ENCODE data around the gene PPHLN1.
"Not testable (repeated sequence)": the region's sequence is repeated elsewhere in the genome, so short reads cannot be mapped to it uniquely, and the experiment has no call there.

PPHLN1 gene

DNA sequence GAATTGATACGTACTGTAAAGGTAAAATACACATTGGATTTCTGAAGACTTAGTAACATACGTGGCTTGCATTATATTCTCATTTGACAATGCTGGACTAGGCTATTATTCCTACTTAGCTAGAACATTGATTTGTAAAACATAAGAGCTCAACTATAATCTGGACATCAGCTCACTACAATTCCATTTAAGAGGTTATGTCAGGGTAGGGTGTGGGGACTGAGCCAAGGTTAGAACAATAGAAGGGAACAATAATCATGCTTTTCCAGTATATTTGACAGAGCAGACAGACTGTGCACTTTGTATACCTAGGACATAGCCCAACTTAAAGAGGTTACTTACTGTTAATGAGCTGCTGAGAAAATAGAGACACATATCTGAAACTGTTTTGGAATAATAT lies 10.9 kb upstream of the PPHLN1 start:
- no peak for DNase-seq (ENCODE audit: low read depth)
- TF ChIP-seq, protein P1, sequence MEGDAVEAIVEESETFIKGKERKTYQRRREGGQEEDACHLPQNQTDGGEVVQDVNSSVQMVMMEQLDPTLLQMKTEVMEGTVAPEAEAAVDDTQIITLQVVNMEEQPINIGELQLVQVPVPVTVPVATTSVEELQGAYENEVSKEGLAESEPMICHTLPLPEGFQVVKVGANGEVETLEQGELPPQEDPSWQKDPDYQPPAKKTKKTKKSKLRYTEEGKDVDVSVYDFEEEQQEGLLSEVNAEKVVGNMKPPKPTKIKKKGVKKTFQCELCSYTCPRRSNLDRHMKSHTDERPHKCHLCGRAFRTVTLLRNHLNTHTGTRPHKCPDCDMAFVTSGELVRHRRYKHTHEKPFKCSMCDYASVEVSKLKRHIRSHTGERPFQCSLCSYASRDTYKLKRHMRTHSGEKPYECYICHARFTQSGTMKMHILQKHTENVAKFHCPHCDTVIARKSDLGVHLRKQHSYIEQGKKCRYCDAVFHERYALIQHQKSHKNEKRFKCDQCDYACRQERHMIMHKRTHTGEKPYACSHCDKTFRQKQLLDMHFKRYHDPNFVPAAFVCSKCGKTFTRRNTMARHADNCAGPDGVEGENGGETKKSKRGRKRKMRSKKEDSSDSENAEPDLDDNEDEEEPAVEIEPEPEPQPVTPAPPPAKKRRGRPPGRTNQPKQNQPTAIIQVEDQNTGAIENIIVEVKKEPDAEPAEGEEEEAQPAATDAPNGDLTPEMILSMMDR (conservative IDR thresholded peaks at IDR 0.05; ENCODE audit: control insufficient read depth, insufficient read depth, low read depth, low read length) = no peak
- H3K4me3 ChIP-seq (ENCODE audit: control insufficient read depth, low read depth, low read length) = no peak overlapping the region

DNA sequence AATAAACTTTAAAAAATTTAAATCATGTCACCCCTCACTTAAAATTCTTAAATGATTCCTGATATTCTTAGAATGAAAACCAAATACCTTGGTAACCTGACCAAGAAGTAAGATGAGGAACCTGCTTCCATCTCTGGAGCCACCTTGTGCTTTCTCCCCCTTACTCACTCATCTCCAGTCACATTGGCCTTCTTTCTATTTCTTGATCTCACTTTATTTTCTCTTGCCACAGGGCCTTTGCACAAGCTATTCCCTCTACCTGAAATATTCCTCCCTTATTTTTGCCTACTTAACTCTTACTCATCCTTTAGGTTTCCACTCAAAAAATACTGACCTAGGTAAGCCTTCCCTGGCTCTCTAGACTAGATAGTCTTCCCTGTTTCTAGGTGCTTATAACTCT lies 5.2 kb upstream of the PPHLN1 start:
- no peak overlapping the region for H3K4me3 ChIP-seq (ENCODE audit: control insufficient read depth, low read depth, low read length)
- no peak for DNase-seq (ENCODE audit: low read depth)
- TF ChIP-seq, protein P1 (conservative IDR thresholded peaks at IDR 0.05; ENCODE audit: control insufficient read depth, insufficient read depth, low read depth, low read length) = no peak

GRCh38 chr12:42322567-42322966 lies 3.4 kb upstream of the PPHLN1 start:
- DNase-seq (ENCODE audit: low read depth) = no peak
- no peak overlapping the region for H3K4me3 ChIP-seq (ENCODE audit: control insufficient read depth, low read depth, low read length)
- TF ChIP-seq, protein P1 (conservative IDR thresholded peaks at IDR 0.05; ENCODE audit: control insufficient read depth, insufficient read depth, low read depth, low read length) = no peak

GRCh38 chr12:42323856-42324255 lies 2.1 kb upstream of the PPHLN1 start:
- no peak for DNase-seq (ENCODE audit: low read depth)
- TF ChIP-seq, protein P1 (conservative IDR thresholded peaks at IDR 0.05; ENCODE audit: control insufficient read depth, insufficient read depth, low read depth, low read length) = no peak
- H3K4me3 ChIP-seq (ENCODE audit: control insufficient read depth, low read depth, low read length) = no peak overlapping the region

DNA sequence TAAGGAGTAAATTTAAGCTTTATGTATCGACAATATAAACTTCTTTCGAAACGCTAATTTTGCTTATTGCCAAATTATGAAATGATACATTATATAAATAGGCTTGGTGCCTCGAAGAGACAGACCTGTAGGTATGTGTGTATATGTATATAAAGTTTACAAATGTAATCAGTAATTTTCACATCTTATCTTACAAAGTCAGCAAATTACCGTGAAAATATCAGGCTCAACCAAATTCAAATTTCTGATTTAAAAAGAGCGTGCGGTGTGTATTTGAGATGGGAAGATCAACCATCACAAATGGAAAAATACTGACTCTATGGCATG lies 678 bp upstream of the PPHLN1 start:
- TF ChIP-seq, protein P1 (conservative IDR thresholded peaks at IDR 0.05; ENCODE audit: control insufficient read depth, insufficient read depth, low read depth, low read length) = no peak
- no peak for DNase-seq (ENCODE audit: low read depth)
- H3K4me3 ChIP-seq (ENCODE audit: control insufficient read depth, low read depth, low read length) = peak overlapping the region; percentile 83

- peak overlapping the region; percentile 83 for H3K4me3 ChIP-seq (ENCODE audit: control insufficient read depth, low read depth, low read length)
- TF ChIP-seq, protein P1 (conservative IDR thresholded peaks at IDR 0.05; ENCODE audit: control insufficient read depth, insufficient read depth, low read depth, low read length) = no peak
- peak; percentile 46 for DNase-seq (ENCODE audit: low read depth)
These were observed 717 bp downstream of the PPHLN1 start for GRCh38 chr12:42326541-42327226.

- DNase-seq (ENCODE audit: low read depth) = no peak
- TF ChIP-seq, protein P1 (conservative IDR thresholded peaks at IDR 0.05; ENCODE audit: control insufficient read depth, insufficient read depth, low read depth, low read length) = no peak
- H3K4me3 ChIP-seq (ENCODE audit: control insufficient read depth, low read depth, low read length) = peak overlapping the region; percentile 83
These were observed 1.2 kb downstream of the PPHLN1 start for GRCh38 chr12:42327227-42327590.

GRCh38 chr12:42330097-42330496 lies 4.1 kb downstream of the PPHLN1 start:
- not testable (repeated sequence) for DNase-seq (ENCODE audit: low read depth); H3K4me3 ChIP-seq (ENCODE audit: control insufficient read depth, low read depth, low read length)
